GM19328 (cell line): ENCODE results near the gene HSPA8.
A peak's percentile ranks its signal among the peaks of the same experiment; 100 is the strongest.
"Not testable (repeated sequence)": the region's sequence is repeated elsewhere in the genome, so short reads cannot be mapped to it uniquely, and the experiment has no call there.

ENCODE experiments used
- ATAC-seq: cut with Tn5 transposase; IDR thresholded peaks from one replicate; pipeline ENCODE4 v1.9.1; 2021; ENCODE audit warnings: mild to moderate bottlenecking, moderate library complexity; ENCODE audit not compliant: unreplicated experiment

The HSPA8 gene

GRCh38 chr11:123072762-123073161 lies 10.8 kb upstream of the HSPA8 start:
- ATAC-seq = no peak

- ATAC-seq = no peak
Measured at GRCh38 chr11:123072332-123072761, 10.4 kb upstream of the HSPA8 start.

GRCh38 chr11:123069908-123070821 lies 8.2 kb upstream of the HSPA8 start:
- ATAC-seq = peak; percentile 51

- no peak for ATAC-seq
Measured at GRCh38 chr11:123065621-123066020, 3.7 kb upstream of the HSPA8 start.

GRCh38 chr11:123063826-123064657 lies 2.1 kb upstream of the HSPA8 start:
- ATAC-seq = no peak

- ATAC-seq = no peak
Measured at GRCh38 chr11:123062892-123063825, 1.2 kb upstream of the HSPA8 start.

- ATAC-seq = peak; percentile 87
Measured at GRCh38 chr11:123062158-123062891, 389 bp upstream of the HSPA8 start.

GRCh38 chr11:123060277-123061000 lies 1.5 kb downstream of the HSPA8 start:
- no peak for ATAC-seq

GRCh38 chr11:123059041-123059920 lies 2.7 kb downstream of the HSPA8 start:
- ATAC-seq = not testable (repeated sequence)

- ATAC-seq = no peak
Measured at GRCh38 chr11:123057661-123058305, 4.2 kb downstream of the HSPA8 start.

GRCh38 chr11:123056835-123057491 lies 5.0 kb downstream of the HSPA8 start:
- no peak for ATAC-seq

GRCh38 chr11:123055191-123055901 lies 6.6 kb downstream of the HSPA8 start:
- no peak for ATAC-seq

- ATAC-seq = no peak
Measured at GRCh38 chr11:123054301-123055065, 7.5 kb downstream of the HSPA8 start.

- no peak for ATAC-seq
Measured at GRCh38 chr11:123052901-123053721, 8.8 kb downstream of the HSPA8 start.

- ATAC-seq = no peak
Measured at GRCh38 chr11:123051634-123052033, 10.3 kb downstream of the HSPA8 start.
